Left forelimb (tissue), 1 donor: ENCODE data around the gene MED12L.

Source experiments
- DNase-seq: peaks from one replicate; pipeline ENCODE4 v3.0.0-alpha.2; 2018; ENCODE audit warnings: low spot score

MED12L gene

GRCh38 chr3:151327571-151328198 is 242.2 kb downstream of the MED12L start:
- DNase-seq: no peak

- no peak for DNase-seq
These were observed 243.0 kb downstream of the MED12L start for GRCh38 chr3:151328298-151328995.

- no peak for DNase-seq
These were observed 243.9 kb downstream of the MED12L start, which contains the start of gene P2RY13 for GRCh38 chr3:151329363-151329762. TSS of gene P2RY13 (minus strand) at chr3:151329549. CDS start at chr3:151329528, 21 bp downstream.

- no peak for DNase-seq
These were observed 244.9 kb downstream of the MED12L start for GRCh38 chr3:151330379-151330778.

GRCh38 chr3:151330899-151331298 is 245.4 kb downstream of the MED12L start:
- no peak for DNase-seq

GRCh38 chr3:151331696-151332095 is 246.2 kb downstream of the MED12L start:
- no peak for DNase-seq

GRCh38 chr3:151345859-151346258 is 260.4 kb downstream of the MED12L start:
- no peak for DNase-seq

- DNase-seq: no peak
These were observed 260.8 kb downstream of the MED12L start for GRCh38 chr3:151346292-151346691.

GRCh38 chr3:151347432-151347831 is 262.0 kb downstream of the MED12L start:
- DNase-seq: no peak

GRCh38 chr3:151350656-151351055 is 265.2 kb downstream of the MED12L start:
- DNase-seq: no peak

- DNase-seq: no peak
These were observed 265.8 kb downstream of the MED12L start for GRCh38 chr3:151351219-151351618.

- no peak for DNase-seq
These were observed 266.2 kb downstream of the MED12L start for GRCh38 chr3:151351648-151352047.

GRCh38 chr3:151356794-151357462 is 271.5 kb downstream of the MED12L start:
- DNase-seq: no peak

- DNase-seq: no peak
These were observed 272.0 kb downstream of the MED12L start for GRCh38 chr3:151357463-151357850.

- no peak for DNase-seq
These were observed 277.3 kb downstream of the MED12L start for GRCh38 chr3:151362751-151363174.

- DNase-seq: no peak
These were observed 281.5 kb downstream of the MED12L start for GRCh38 chr3:151366993-151367392.

- no peak for DNase-seq
These were observed 282.0 kb downstream of the MED12L start for GRCh38 chr3:151367448-151367847.

- DNase-seq: no peak
These were observed 286.1 kb downstream of the MED12L start for GRCh38 chr3:151371526-151371925.

- DNase-seq: no peak
These were observed 286.8 kb downstream of the MED12L start for GRCh38 chr3:151372063-151372820.

- DNase-seq: no peak
These were observed 292.4 kb downstream of the MED12L start for GRCh38 chr3:151377768-151378385.

GRCh38 chr3:151379083-151379734 is 293.7 kb downstream of the MED12L start:
- DNase-seq: no peak
